Endodermal cell (in vitro differentiated cells): ENCODE results near the gene MYH6. TPM values are rescaled to one million over a fixed set of nuclear protein-coding genes. Genes with fewer than 3 reads are reported as not detected.

ENCODE experiments used
- DNase-seq: peaks from one replicate; pipeline ENCODE4 v3.0.0-alpha.2; 2017
- H3K27ac ChIP-seq: 2 replicates; pipeline ENCODE4 v1.5.1; 2013; ENCODE audit warnings: mild to moderate bottlenecking, low read depth, low read length, moderate library complexity
- H3K27me3 ChIP-seq: 2 replicates; pipeline ENCODE4 v1.6.1; 2013; ENCODE audit warnings: mild to moderate bottlenecking, low read length, moderate library complexity; ENCODE audit not compliant: insufficient read depth, control insufficient read depth, poor library complexity, severe bottlenecking
- H3K36me3 ChIP-seq: 2 replicates; pipeline ENCODE4 v1.7.0; 2013; ENCODE audit warnings: mild to moderate bottlenecking, low read length, moderate library complexity; ENCODE audit not compliant: control insufficient read depth, insufficient read depth
- H3K4me1 ChIP-seq: one replicate; pipeline ENCODE4 v1.7.0; 2013; ENCODE audit warnings: low read length; ENCODE audit not compliant: control insufficient read depth, insufficient read depth
- H3K4me3 ChIP-seq: 2 replicates; pipeline ENCODE4 v1.5.1; 2013; ENCODE audit warnings: mild to moderate bottlenecking, low read length, moderate library complexity
- H3K9ac ChIP-seq: 2 replicates; pipeline ENCODE4 v1.6.1; 2013; ENCODE audit warnings: mild to moderate bottlenecking, low read length, moderate library complexity; ENCODE audit not compliant: poor library complexity, severe bottlenecking; ENCODE audit errors: extremely low read depth
- H3K9me3 ChIP-seq: 2 replicates; pipeline ENCODE4 v1.6.1; 2013; ENCODE audit warnings: mild to moderate bottlenecking, low read length, moderate library complexity; ENCODE audit not compliant: control insufficient read depth
- H3K27ac Mint-ChIP-seq: 2 replicates; pipeline ENCODE4 v1.8.0; 2020; ENCODE audit warnings: mixed read lengths
- H3K27me3 Mint-ChIP-seq: 2 replicates; pipeline ENCODE4 v1.8.0; 2021; ENCODE audit warnings: mild to moderate bottlenecking, mixed read lengths; ENCODE audit not compliant: insufficient read depth
- H3K36me3 Mint-ChIP-seq: 2 replicates; pipeline ENCODE4 v1.8.0; 2020; ENCODE audit warnings: low read depth, mixed read lengths
- H3K4me1 Mint-ChIP-seq: 2 replicates; pipeline ENCODE4 v1.8.0; 2020; ENCODE audit warnings: mixed read lengths
- H3K4me3 Mint-ChIP-seq: 2 replicates; pipeline ENCODE4 v1.8.0; 2020; ENCODE audit warnings: mild to moderate bottlenecking, moderate library complexity, mixed read lengths
- H3K9me3 Mint-ChIP-seq: 2 replicates; pipeline ENCODE4 v1.8.0; 2020; ENCODE audit warnings: mild to moderate bottlenecking, mixed read lengths
- WGBS, 2 experiments: methylation state at CpG; one replicate each; pipeline versions ENCODE4 v1.1.5 to v1.1.7; 2013; ENCODE audit warnings: missing lambda C conversion rate in 2 of 2, mixed read lengths in 1 of 2; ENCODE audit not compliant: insufficient coverage in 1 of 2, insufficient read length in 1 of 2; 5-methylcytosine and 5-hydroxymethylcytosine counted together
- total RNA-seq, 2 donors: library from RNA; stranded (reverse); fragmentation: NEBNext Ultra II Directional in 1 of 2; extraction: Animal tissue kit (Norgen Biotek cat#: 25700) in 1 of 2; gene quantifications; 2 replicates in 1 of 2; 3 replicates in 1 of 2; pipeline ENCODE4 v1.2.1, GENCODE V29; 2021
- TF ChIP-seq, protein P1 (sequence below): fragments of 200-600 bp; sonication (generic); conservative IDR thresholded peaks from 2 replicates; pipeline ENCODE4 v1.5.0; 2021; ENCODE audit warnings: antibody characterized with exemption, mild to moderate bottlenecking

The MYH6 gene
- total RNA-seq, 2 donors from 2014 or later = not detected

DNA sequence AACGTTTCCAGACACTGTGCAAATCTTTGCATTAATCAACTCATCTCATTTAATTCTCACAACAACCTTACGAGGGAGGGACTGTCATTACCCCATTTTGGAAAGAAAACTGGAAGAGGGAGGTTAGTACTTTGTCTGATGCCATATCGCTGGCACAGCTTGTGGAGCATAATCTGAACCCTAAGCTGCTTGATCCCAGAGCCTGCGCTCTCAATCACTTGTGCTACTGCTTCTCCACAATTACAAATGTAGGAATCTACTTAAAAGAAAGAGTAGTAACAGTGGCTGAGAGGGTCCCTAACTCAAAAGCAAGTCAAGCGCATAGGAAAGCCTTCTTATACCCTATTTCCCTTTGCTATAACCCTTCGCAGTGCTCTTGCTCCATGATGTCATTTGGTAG, 46.3 kb downstream of the MYH6 start:
- Mint-ChIP-seq H3K4me1 (peaks cover 31% of the 10 kb centered on the region), H3K27me3 (no peaks in the 10 kb centered on the region), H3K9me3 (no peaks in the 10 kb centered on the region), H3K4me3 (no peak overlapping the region), H3K36me3 (peaks cover 41% of the 10 kb centered on the region), H3K27ac (no peak overlapping the region)
- Histone ChIP-seq H3K9me3 (no peaks in the 10 kb centered on the region), H3K27ac (no peak overlapping the region), H3K4me3 (peak overlapping the region; percentile 36), H3K4me1 (peaks cover 5% of the 10 kb centered on the region), H3K9ac (no peak overlapping the region), H3K36me3 (peaks cover 52% of the 10 kb centered on the region), H3K27me3 (no peaks in the 10 kb centered on the region)
- no peak for DNase-seq
- WGBS, 2 experiments = 95% methylated on average over 5 to 6 of the region's 6 CpGs
- TF ChIP-seq, protein P1, sequence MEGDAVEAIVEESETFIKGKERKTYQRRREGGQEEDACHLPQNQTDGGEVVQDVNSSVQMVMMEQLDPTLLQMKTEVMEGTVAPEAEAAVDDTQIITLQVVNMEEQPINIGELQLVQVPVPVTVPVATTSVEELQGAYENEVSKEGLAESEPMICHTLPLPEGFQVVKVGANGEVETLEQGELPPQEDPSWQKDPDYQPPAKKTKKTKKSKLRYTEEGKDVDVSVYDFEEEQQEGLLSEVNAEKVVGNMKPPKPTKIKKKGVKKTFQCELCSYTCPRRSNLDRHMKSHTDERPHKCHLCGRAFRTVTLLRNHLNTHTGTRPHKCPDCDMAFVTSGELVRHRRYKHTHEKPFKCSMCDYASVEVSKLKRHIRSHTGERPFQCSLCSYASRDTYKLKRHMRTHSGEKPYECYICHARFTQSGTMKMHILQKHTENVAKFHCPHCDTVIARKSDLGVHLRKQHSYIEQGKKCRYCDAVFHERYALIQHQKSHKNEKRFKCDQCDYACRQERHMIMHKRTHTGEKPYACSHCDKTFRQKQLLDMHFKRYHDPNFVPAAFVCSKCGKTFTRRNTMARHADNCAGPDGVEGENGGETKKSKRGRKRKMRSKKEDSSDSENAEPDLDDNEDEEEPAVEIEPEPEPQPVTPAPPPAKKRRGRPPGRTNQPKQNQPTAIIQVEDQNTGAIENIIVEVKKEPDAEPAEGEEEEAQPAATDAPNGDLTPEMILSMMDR = no peak

GRCh38 chr14:23361320-23361719, 46.8 kb downstream of the MYH6 start:
- Histone ChIP-seq H3K9ac (no peak overlapping the region), H3K36me3 (peaks cover 56% of the 10 kb centered on the region), H3K27ac (no peak overlapping the region), H3K4me1 (peaks cover 5% of the 10 kb centered on the region), H3K4me3 (peak overlapping the region; percentile 36), H3K27me3 (no peaks in the 10 kb centered on the region), H3K9me3 (no peaks in the 10 kb centered on the region)
- peak; percentile 8 for DNase-seq
- Mint-ChIP-seq H3K36me3 (peaks cover 41% of the 10 kb centered on the region), H3K4me3 (no peak overlapping the region), H3K27me3 (no peaks in the 10 kb centered on the region), H3K4me1 (peaks cover 29% of the 10 kb centered on the region), H3K9me3 (no peaks in the 10 kb centered on the region), H3K27ac (no peak overlapping the region)
- TF ChIP-seq, protein P1 = no peak

DNA sequence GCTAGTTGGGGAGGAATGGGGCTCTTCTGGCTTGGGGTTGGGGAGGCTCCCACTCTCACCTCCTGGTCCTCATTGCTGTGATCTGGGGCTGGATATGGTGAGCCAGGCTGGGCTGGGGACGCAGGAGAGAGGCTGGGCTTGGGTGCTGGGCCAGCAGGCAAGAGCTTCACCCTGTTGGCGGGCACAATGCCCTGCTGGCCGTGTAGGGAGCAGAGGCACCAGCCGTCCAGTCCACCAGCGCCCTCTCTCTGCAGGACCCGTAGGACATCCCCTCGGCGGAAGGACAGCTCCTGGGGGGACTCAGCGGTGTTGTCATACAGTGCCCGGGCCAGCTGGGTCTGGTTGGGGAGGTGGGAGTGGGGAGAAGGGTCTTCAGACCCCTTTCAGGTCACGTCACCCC, 47.6 kb downstream of the MYH6 start:
- no peak overlapping the region for H3K27ac Mint-ChIP-seq

More for the DNA sequence above, 47.6 kb downstream of the MYH6 start:
- Histone ChIP-seq H3K9me3 (no peaks in the 10 kb centered on the region), H3K4me3 (no peak overlapping the region), H3K36me3 (peaks cover 57% of the 10 kb centered on the region), H3K9ac (no peak overlapping the region), H3K27me3 (no peaks in the 10 kb centered on the region), H3K4me1 (peaks cover 5% of the 10 kb centered on the region), H3K27ac (no peak overlapping the region)
- Mint-ChIP-seq H3K9me3 (no peaks in the 10 kb centered on the region), H3K4me3 (no peak overlapping the region), H3K4me1 (peaks cover 29% of the 10 kb centered on the region), H3K27me3 (no peaks in the 10 kb centered on the region), H3K36me3 (peaks cover 44% of the 10 kb centered on the region)
- DNase-seq = peak; percentile 78
- WGBS, 2 experiments = 85 to 86% methylated on average over 4 to 11 of the region's 11 CpGs
- TF ChIP-seq, protein P1 = peak; percentile 65
